ENCODE measurements around the gene MAMSTR.

Gene MAMSTR

GRCh38 chr19:48664476-48664875, 55.0 kb downstream of the MAMSTR start:
- DNase-seq (ENCODE audit: low read depth), result no peak

GRCh38 chr19:48663667-48664066, 55.9 kb downstream of the MAMSTR start:
- no peak overlapping the region for H3K4me3 ChIP-seq (ENCODE audit: low read depth, low read length)
- DNase-seq (ENCODE audit: low read depth), result no peak
- TF ChIP-seq MYC (IDR thresholded peaks at IDR 0.05; ENCODE audit: low read depth, low read length) (no peak), POLR2A (IDR thresholded peaks at IDR 0.05; ENCODE audit: extremely low read depth, insufficient read length) (no peak)
- TF ChIP-seq, protein P1, sequence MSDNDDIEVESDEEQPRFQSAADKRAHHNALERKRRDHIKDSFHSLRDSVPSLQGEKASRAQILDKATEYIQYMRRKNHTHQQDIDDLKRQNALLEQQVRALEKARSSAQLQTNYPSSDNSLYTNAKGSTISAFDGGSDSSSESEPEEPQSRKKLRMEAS (IDR thresholded peaks at IDR 0.05; ENCODE audit: low read depth, low read length), result no peak
- TF ChIP-seq, protein P2, sequence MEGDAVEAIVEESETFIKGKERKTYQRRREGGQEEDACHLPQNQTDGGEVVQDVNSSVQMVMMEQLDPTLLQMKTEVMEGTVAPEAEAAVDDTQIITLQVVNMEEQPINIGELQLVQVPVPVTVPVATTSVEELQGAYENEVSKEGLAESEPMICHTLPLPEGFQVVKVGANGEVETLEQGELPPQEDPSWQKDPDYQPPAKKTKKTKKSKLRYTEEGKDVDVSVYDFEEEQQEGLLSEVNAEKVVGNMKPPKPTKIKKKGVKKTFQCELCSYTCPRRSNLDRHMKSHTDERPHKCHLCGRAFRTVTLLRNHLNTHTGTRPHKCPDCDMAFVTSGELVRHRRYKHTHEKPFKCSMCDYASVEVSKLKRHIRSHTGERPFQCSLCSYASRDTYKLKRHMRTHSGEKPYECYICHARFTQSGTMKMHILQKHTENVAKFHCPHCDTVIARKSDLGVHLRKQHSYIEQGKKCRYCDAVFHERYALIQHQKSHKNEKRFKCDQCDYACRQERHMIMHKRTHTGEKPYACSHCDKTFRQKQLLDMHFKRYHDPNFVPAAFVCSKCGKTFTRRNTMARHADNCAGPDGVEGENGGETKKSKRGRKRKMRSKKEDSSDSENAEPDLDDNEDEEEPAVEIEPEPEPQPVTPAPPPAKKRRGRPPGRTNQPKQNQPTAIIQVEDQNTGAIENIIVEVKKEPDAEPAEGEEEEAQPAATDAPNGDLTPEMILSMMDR (IDR thresholded peaks at IDR 0.05; ENCODE audit: low read depth, low read length), result no peak

More at GRCh38 chr19:48664476-48664875, 55.0 kb downstream of the MAMSTR start:
- H3K4me3 ChIP-seq (ENCODE audit: low read depth, low read length), result no peak overlapping the region
- TF ChIP-seq MYC (IDR thresholded peaks at IDR 0.05; ENCODE audit: low read depth, low read length), result no peak
- no peak for TF ChIP-seq POLR2A (IDR thresholded peaks at IDR 0.05; ENCODE audit: extremely low read depth, insufficient read length)
- TF ChIP-seq, protein P2 (IDR thresholded peaks at IDR 0.05; ENCODE audit: low read depth, low read length), result no peak
- TF ChIP-seq, protein P1 (IDR thresholded peaks at IDR 0.05; ENCODE audit: low read depth, low read length), result no peak
